ENCODE data around the gene OST4.

DNA sequence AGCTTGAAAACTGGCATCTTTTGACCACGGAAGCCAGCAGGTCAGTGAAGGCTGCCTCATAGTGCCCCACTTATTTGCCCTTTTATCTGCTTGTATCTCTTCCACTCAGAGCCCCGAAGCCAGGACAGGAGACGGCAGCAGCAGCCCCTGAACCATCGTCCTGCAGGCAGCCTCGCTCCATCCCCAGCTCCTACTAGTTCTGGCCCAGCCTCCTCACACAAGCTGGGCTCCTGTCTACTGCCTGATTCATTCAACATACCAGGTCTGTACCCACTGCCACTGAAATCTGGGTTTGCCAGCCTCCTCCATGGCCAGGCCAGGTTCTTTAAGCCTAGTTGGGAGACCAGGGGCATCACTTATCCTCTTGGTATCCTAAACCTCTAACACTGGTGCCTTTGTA, 4.1 kb downstream of the OST4 start:
- no peak for TF ChIP-seq POLR2A (IDR thresholded peaks at IDR 0.05)
- TF ChIP-seq, protein P1, sequence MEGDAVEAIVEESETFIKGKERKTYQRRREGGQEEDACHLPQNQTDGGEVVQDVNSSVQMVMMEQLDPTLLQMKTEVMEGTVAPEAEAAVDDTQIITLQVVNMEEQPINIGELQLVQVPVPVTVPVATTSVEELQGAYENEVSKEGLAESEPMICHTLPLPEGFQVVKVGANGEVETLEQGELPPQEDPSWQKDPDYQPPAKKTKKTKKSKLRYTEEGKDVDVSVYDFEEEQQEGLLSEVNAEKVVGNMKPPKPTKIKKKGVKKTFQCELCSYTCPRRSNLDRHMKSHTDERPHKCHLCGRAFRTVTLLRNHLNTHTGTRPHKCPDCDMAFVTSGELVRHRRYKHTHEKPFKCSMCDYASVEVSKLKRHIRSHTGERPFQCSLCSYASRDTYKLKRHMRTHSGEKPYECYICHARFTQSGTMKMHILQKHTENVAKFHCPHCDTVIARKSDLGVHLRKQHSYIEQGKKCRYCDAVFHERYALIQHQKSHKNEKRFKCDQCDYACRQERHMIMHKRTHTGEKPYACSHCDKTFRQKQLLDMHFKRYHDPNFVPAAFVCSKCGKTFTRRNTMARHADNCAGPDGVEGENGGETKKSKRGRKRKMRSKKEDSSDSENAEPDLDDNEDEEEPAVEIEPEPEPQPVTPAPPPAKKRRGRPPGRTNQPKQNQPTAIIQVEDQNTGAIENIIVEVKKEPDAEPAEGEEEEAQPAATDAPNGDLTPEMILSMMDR (IDR thresholded peaks at IDR 0.05) = no peak
- no peak for TF ChIP-seq EP300 (IDR thresholded peaks at IDR 0.05)
- TF ChIP-seq POLR2AphosphoS5 (IDR thresholded peaks at IDR 0.05) = no peak

Data from sigmoid colon (tissue), 4 donors.